Measurements from ENCODE around the gene CLTB.
A peak's percentile ranks its signal among the peaks of the same experiment; 100 is the strongest.

CLTB gene, protein sequence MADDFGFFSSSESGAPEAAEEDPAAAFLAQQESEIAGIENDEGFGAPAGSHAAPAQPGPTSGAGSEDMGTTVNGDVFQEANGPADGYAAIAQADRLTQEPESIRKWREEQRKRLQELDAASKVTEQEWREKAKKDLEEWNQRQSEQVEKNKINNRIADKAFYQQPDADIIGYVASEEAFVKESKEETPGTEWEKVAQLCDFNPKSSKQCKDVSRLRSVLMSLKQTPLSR

DNA sequence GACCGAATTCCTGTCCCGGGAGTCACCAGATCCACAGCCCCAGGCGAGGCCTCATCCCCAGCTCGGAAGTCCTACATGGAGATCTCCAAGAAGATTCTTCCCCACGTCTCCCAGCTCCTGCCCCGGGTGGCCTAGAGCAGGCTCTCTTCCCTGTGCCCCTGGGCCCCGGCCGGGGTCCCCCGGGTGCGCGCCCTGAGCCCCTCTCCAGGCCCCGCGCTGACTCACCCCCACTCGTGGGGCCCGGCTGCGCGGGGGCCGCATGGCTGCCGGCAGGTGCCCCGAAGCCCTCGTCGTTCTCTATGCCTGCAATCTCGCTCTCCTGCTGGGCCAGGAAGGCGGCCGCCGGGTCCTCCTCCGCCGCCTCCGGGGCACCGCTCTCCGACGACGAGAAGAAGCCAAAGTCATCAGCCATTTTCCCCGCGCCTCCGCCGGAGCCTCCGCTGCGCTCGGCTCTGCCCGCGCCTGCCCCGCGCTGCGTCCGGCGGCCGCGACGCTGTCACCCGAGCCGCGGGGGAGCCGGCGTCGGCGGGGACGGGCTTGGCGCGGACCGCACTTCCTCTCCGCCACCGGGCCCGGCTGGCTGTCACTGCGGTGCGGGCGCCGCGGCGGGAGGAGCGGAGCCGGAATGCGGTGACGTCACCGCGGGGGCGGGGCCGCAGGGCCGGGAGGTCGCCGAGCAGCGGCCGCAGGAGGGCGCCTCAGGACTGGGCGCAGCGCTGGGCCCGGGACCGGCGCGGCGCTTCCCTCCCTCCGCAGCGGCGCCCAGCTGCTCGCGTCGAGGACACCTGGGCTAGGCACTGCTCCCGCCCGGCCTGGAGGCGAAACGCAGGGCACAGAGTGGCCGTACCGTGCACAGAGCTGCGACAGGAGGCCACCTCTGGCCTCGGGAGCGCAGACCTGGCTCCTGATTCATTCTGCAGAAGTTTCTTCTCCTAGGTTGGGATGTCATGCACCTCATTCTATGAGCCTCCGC, at the start of gene CLTB:
TSS of gene CLTB (minus strand) at position 588 of the 973 bp plus-strand sequence. CDS start at position 412, 176 bp downstream.
- no peaks in the 10 kb centered on the region for H3K9me3 ChIP-seq
- intact Hi-C loops (cut with DNase I; ENCODE audit: low total_unique reads), result loop anchor here (1.0 to 10.0 kb wide), 3 partner anchors 32 to 229 kb away; partner anchors contain the start of genes FAF2, RNF44 and TSPAN17

DNA sequence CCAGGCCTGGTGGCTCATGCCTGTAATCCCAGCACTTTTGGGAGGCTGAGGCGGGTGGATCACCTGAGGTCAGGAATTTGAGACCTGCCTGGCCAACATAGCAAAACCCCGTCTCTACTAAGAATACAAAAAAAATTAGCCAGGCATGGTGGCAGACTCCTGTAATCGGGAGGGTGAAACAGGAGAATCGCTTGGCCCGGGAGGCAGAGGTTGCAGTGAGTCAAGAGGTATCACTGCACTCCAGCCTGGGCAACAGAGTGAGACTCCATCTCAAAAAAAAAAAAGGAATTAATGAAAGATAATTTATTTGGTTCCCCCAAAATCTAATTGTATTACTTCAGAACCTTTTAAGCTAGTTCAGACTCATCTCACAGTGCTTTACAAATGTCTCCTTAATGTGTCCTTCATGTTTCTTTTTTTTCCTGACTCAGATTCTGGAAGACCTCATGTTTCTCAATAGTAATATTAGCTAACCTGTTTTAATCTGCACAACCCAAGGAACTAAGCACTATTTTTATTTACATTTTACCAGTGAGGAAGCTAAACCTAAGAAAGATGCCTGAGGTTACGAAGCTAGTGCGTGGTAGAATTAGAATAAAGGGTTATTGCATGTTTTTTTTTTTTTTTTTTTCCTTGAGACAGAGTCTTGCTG, 46.9 kb upstream of the CLTB start:
- no peak for DNase-seq
- TF ChIP-seq, protein P1, sequence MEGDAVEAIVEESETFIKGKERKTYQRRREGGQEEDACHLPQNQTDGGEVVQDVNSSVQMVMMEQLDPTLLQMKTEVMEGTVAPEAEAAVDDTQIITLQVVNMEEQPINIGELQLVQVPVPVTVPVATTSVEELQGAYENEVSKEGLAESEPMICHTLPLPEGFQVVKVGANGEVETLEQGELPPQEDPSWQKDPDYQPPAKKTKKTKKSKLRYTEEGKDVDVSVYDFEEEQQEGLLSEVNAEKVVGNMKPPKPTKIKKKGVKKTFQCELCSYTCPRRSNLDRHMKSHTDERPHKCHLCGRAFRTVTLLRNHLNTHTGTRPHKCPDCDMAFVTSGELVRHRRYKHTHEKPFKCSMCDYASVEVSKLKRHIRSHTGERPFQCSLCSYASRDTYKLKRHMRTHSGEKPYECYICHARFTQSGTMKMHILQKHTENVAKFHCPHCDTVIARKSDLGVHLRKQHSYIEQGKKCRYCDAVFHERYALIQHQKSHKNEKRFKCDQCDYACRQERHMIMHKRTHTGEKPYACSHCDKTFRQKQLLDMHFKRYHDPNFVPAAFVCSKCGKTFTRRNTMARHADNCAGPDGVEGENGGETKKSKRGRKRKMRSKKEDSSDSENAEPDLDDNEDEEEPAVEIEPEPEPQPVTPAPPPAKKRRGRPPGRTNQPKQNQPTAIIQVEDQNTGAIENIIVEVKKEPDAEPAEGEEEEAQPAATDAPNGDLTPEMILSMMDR (IDR thresholded peaks at IDR 0.05), result no peak
- no peak overlapping the region for H3K27ac ChIP-seq
- no peaks in the 10 kb centered on the region for H3K27me3 ChIP-seq
- H3K4me3 ChIP-seq, result no peak overlapping the region
- peaks cover 0 to 43% (median 7%) of the 10 kb centered on the region in 4 donors for H3K4me1 ChIP-seq
- no peaks in the 10 kb centered on the region for H3K9me3 ChIP-seq
- H3K36me3 ChIP-seq, result no peaks in the 10 kb centered on the region
- intact Hi-C loops (cut with DNase I; ENCODE audit: low total_unique reads), result no loop called here

More for the DNA sequence above, at the start of gene CLTB:
- TF ChIP-seq, protein P1 (IDR thresholded peaks at IDR 0.05), result peak; percentile 69 to 89
- Histone ChIP-seq H3K27ac (peak within 1 kb of the TSS; percentile 86 to 91), H3K4me1 (peaks cover 5 to 48% (median 43%) of the 10 kb centered on the region in 4 donors), H3K36me3 (peaks cover 0 to 5% (median 0%) of the 10 kb centered on the region in 3 donors), H3K27me3 (no peaks in the 10 kb centered on the region), H3K4me3 (peak within 1 kb of the TSS; percentile 85 to 88)
- DNase-seq, result peak; percentile 84 to 94

DNA sequence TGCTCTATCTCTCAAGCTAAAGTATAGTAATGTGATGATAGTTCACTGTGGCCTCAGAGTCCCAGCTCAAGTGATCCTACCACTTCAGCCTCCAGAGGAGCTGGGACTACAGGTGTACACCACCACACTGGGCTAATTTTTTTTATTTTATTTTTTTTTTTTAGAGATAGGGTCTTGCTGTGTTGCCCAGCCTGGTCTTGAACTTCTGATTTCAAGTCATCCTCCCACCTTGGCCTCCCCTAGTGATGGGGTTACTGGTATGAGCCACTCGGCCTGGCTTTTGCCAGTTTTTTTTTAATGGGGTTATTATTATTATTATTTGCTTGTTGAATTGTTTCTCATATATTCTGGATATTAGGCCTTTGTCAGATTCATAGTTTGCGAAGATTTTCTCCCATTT, 45.0 kb upstream of the CLTB start:
- peaks cover 0 to 45% (median 10%) of the 10 kb centered on the region in 4 donors for H3K4me1 ChIP-seq
- no peaks in the 10 kb centered on the region for H3K36me3 ChIP-seq
- no peaks in the 10 kb centered on the region for H3K27me3 ChIP-seq
- H3K27ac ChIP-seq, result no peak overlapping the region
- H3K4me3 ChIP-seq, result no peak overlapping the region
- no peak for DNase-seq
- H3K9me3 ChIP-seq, result no peaks in the 10 kb centered on the region
- TF ChIP-seq, protein P1 (IDR thresholded peaks at IDR 0.05), result no peak
- intact Hi-C loops (cut with DNase I; ENCODE audit: low total_unique reads), result no loop called here

DNA sequence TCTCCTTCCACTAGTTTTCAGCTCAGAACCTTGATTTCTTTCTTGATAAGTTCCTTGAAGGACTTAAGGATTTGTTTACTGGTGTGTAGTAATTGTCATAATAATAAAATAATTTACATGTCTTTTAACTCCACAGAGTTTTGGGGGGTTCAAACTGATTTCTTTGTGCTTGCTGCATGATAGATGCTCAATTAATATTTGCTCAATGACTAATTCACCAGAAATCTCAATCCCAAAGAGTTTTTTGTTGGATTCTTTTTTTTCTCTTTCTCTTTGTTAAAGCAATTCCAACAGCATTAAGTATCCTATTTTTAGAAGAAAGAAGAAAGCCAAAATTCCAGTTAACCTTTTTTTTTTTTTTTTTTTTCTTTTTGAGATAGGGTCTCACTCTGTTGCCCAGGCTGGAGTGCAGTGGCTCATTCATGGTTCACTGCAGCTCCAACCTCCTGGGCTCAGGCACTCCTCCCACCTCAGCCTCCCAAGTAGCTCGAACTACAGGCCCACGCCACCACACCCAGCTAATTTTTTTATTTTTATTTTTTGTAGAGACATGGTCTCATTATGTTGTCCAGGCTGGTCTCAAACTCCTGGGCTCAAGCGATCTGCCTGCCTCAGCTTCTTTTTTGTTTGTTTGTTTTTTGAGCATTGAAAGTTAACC, 42.7 kb upstream of the CLTB start:
- Histone ChIP-seq H3K27ac (no peak overlapping the region), H3K4me1 (peaks cover 0 to 33% (median 5%) of the 10 kb centered on the region in 4 donors), H3K4me3 (no peak overlapping the region), H3K9me3 (no peaks in the 10 kb centered on the region), H3K36me3 (peaks cover 0 to 2% (median under 1%) of the 10 kb centered on the region in 3 donors), H3K27me3 (no peaks in the 10 kb centered on the region)
- no peak for DNase-seq
- intact Hi-C loops (cut with DNase I; ENCODE audit: low total_unique reads), result no loop called here
- TF ChIP-seq, protein P1 (IDR thresholded peaks at IDR 0.05), result no peak

Measured in tibial artery (tissue), 4 donors.